RWPE2 (cell line): ENCODE results near the gene PRKACG.

Source experiments
- ATAC-seq: fragments of 200-7000 bp; cut with Tn5 transposase; 3 replicates; pipeline ENCODE4 v1.9.1; 2021; ENCODE audit warnings: low read depth
- DNase-seq: peaks from one replicate; pipeline ENCODE4 v3.0.0-alpha.2; 2020; ENCODE audit warnings: low spot score
- H3K27ac ChIP-seq: fragments of 450-650 bp; 2 replicates; pipeline ENCODE4 v1.5.1; 2017; ENCODE audit warnings: mild to moderate bottlenecking; ENCODE audit not compliant: poor library complexity, severe bottlenecking
- H3K27me3 ChIP-seq: fragments of 250-450 bp; sonication (Bioruptor Pico); 2 replicates; pipeline ENCODE4 v1.5.1; 2021; ENCODE audit warnings: mild to moderate bottlenecking, moderate library complexity; ENCODE audit not compliant: insufficient read depth, poor library complexity, severe bottlenecking
- H3K36me3 ChIP-seq: fragments of 250-450 bp; sonication (Bioruptor Pico); 2 replicates; pipeline ENCODE4 v1.5.1; 2020; ENCODE audit warnings: low read depth, mild to moderate bottlenecking, moderate library complexity
- H3K4me1 ChIP-seq: fragments of 250-450 bp; sonication (Bioruptor Pico); 2 replicates; pipeline ENCODE4 v1.5.1; 2021; ENCODE audit warnings: mild to moderate bottlenecking, moderate library complexity; ENCODE audit not compliant: insufficient read depth, poor library complexity, severe bottlenecking
- H3K4me3 ChIP-seq: fragments of 250-450 bp; sonication (Bioruptor Pico); 2 replicates; pipeline ENCODE4 v1.5.1; 2021; ENCODE audit warnings: mild to moderate bottlenecking, moderate library complexity; ENCODE audit not compliant: severe bottlenecking
- H3K9me3 ChIP-seq: fragments of 250-450 bp; sonication (Bioruptor Pico); 2 replicates; pipeline ENCODE4 v1.5.1; 2021; ENCODE audit warnings: mild to moderate bottlenecking, moderate library complexity; ENCODE audit not compliant: severe bottlenecking
- CTCF ChIP-seq: fragments of 450-650 bp; IDR thresholded peaks from one replicate; pipeline ENCODE4 v1.5.1; 2017; ENCODE audit warnings: mild to moderate bottlenecking, moderate library complexity; ENCODE audit not compliant: poor library complexity, severe bottlenecking

The PRKACG gene

GRCh38 chr9:69036309-69036708 is 22.4 kb upstream of the PRKACG start:
- no peaks in the 10 kb centered on the region for H3K4me1 ChIP-seq
- H3K36me3 ChIP-seq = no peaks in the 10 kb centered on the region
- peak overlapping the region; percentile 39 for H3K27ac ChIP-seq
- no peak for DNase-seq
- H3K27me3 ChIP-seq = no peaks in the 10 kb centered on the region
- peak overlapping the region; percentile 89 for H3K4me3 ChIP-seq
- no peak for TF ChIP-seq CTCF
- no peak for ATAC-seq
- no peaks in the 10 kb centered on the region for H3K9me3 ChIP-seq

DNA sequence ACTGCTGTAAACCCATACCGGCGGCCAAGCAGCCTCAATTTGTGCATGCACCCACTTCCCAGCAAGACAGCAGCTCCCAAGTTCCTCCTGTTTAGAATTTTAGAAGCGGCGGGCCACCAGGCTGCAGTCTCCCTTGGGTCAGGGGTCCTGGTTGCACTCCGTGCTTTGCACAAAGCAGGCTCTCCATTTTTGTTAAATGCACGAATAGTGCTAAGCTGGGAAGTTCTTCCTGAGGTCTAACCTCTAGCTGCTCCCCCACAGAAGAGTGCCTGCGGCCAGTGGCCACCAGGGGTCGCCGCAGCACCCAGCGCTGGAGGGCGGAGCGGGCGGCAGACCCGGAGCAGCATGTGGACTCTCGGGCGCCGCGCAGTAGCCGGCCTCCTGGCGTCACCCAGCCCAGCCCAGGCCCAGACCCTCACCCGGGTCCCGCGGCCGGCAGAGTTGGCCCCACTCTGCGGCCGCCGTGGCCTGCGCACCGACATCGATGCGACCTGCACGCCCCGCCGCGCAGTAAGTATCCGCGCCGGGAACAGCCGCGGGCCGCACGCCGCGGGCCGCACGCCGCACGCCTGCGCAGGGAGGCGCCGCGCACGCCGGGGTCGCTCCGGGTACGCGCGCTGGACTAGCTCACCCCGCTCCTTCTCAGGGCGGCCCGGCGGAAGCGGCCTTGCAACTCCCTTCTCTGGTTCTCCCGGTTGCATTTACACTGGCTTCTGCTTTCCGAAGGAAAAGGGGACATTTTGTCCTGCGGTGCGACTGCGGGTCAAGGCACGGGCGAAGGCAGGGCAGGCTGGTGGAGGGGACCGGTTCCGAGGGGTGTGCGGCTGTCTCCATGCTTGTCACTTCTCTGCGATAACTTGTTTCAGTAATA is 21.8 kb upstream of the PRKACG start, which contains the start of gene FXN:
TSS of gene FXN (plus strand) at position 315 of the 871 bp plus-strand sequence. CDS start at position 346, 31 bp downstream.
- peak; percentile 99 for TF ChIP-seq CTCF
- ATAC-seq (peak; percentile 93), DNase-seq (no peak)
- H3K9me3 ChIP-seq = no peaks in the 10 kb centered on the region
- H3K36me3 ChIP-seq = no peaks in the 10 kb centered on the region
- peak within 1 kb of the TSS; percentile 39 for H3K27ac ChIP-seq
- no peaks in the 10 kb centered on the region for H3K27me3 ChIP-seq
- peak within 1 kb of the TSS; percentile 89 for H3K4me3 ChIP-seq
- no peaks in the 10 kb centered on the region for H3K4me1 ChIP-seq

GRCh38 chr9:69034071-69034470 is 20.2 kb upstream of the PRKACG start:
- no peaks in the 10 kb centered on the region for H3K27me3 ChIP-seq
- ATAC-seq (no peak), DNase-seq (no peak)
- no peaks in the 10 kb centered on the region for H3K36me3 ChIP-seq
- no peak overlapping the region for H3K4me3 ChIP-seq
- no peak for TF ChIP-seq CTCF
- H3K27ac ChIP-seq = no peak overlapping the region
- H3K4me1 ChIP-seq = no peaks in the 10 kb centered on the region
- no peaks in the 10 kb centered on the region for H3K9me3 ChIP-seq

GRCh38 chr9:69030851-69031645 is 17.1 kb upstream of the PRKACG start:
- H3K4me3 ChIP-seq = no peak overlapping the region
- no peak for ATAC-seq
- DNase-seq = no peak
- H3K27ac ChIP-seq = no peak overlapping the region
- no peaks in the 10 kb centered on the region for H3K36me3 ChIP-seq
- no peaks in the 10 kb centered on the region for H3K4me1 ChIP-seq
- H3K27me3 ChIP-seq = no peaks in the 10 kb centered on the region
- no peak for TF ChIP-seq CTCF
- no peaks in the 10 kb centered on the region for H3K9me3 ChIP-seq
